Astrocyte (in vitro differentiated cells and primary cell): ENCODE data around the gene DCLK2. TPM values are rescaled to one million over a fixed set of nuclear protein-coding genes. Genes with fewer than 3 reads are reported as not detected.

Experiments
- DNase-seq: peaks from one replicate; pipeline ENCODE4 v3.0.0-alpha.2; 2010; ENCODE audit warnings: low read depth
- FAIRE-seq: peaks from 2 replicates; lab custom pipeline; 2011; peaks lifted over from hg19 to GRCh38; lab: Jason Lieb, UNC
- H2AFZ ChIP-seq: 2 replicates; pipeline ENCODE4 v1.6.0; 2012; ENCODE audit warnings: low read depth, low read length, inconsistent platforms
- H3K27ac ChIP-seq: 2 replicates; pipeline ENCODE4 v1.5.1; 2011; ENCODE audit warnings: low read depth, low read length, inconsistent platforms
- H3K27me3 ChIP-seq: 2 replicates; pipeline ENCODE4 v1.6.0; 2011; ENCODE audit warnings: low read length, inconsistent platforms; ENCODE audit not compliant: insufficient read depth
- H3K36me3 ChIP-seq: 2 replicates; pipeline ENCODE4 v1.5.1; 2011; ENCODE audit warnings: low read length, inconsistent platforms; ENCODE audit not compliant: insufficient read depth
- H3K4me1 ChIP-seq: 2 replicates; pipeline ENCODE4 v1.5.1; 2011; ENCODE audit warnings: low read length, inconsistent platforms; ENCODE audit not compliant: insufficient read depth
- H3K4me2 ChIP-seq: 2 replicates; pipeline ENCODE4 v1.6.0; 2012; ENCODE audit warnings: low read length, inconsistent platforms
- H3K4me3 ChIP-seq: 2 replicates; pipeline ENCODE4 v1.5.1; 2011; ENCODE audit warnings: low read depth, mild to moderate bottlenecking, low read length, inconsistent platforms; ENCODE audit not compliant: insufficient read depth
- H3K79me2 ChIP-seq: 2 replicates; pipeline ENCODE4 v1.6.0; 2012; ENCODE audit warnings: mild to moderate bottlenecking, low read length, inconsistent platforms; ENCODE audit not compliant: insufficient read depth
- H3K9ac ChIP-seq: 2 replicates; pipeline ENCODE4 v1.6.0; 2012; ENCODE audit warnings: mild to moderate bottlenecking, low read length, inconsistent platforms
- H3K9me3 ChIP-seq: 2 replicates; pipeline ENCODE4 v1.5.1; 2012; ENCODE audit warnings: low read depth, mild to moderate bottlenecking, low read length, inconsistent platforms; ENCODE audit not compliant: insufficient read depth
- H4K20me1 ChIP-seq: 2 replicates; pipeline ENCODE4 v1.6.0; 2012; ENCODE audit warnings: low read length, inconsistent platforms; ENCODE audit not compliant: insufficient read depth
- H3K27ac Mint-ChIP-seq: one replicate; pipeline ENCODE4 v1.8.0; 2021; ENCODE audit warnings: mild to moderate bottlenecking, mixed read lengths; ENCODE audit not compliant: unreplicated experiment
- H3K27me3 Mint-ChIP-seq: one replicate; pipeline ENCODE4 v1.8.0; 2021; ENCODE audit warnings: low read depth, mixed read lengths; ENCODE audit not compliant: unreplicated experiment
- H3K36me3 Mint-ChIP-seq: one replicate; pipeline ENCODE4 v1.8.0; 2021; ENCODE audit warnings: low read depth, mixed read lengths; ENCODE audit not compliant: unreplicated experiment
- H3K4me1 Mint-ChIP-seq: one replicate; pipeline ENCODE4 v1.8.0; 2021; ENCODE audit warnings: low read depth, mixed read lengths; ENCODE audit not compliant: unreplicated experiment
- H3K4me3 Mint-ChIP-seq: one replicate; pipeline ENCODE4 v1.8.0; 2021; ENCODE audit warnings: mild to moderate bottlenecking, moderate library complexity, mixed read lengths; ENCODE audit not compliant: unreplicated experiment
- H3K9me3 Mint-ChIP-seq: one replicate; pipeline ENCODE4 v1.8.0; 2021; ENCODE audit warnings: mild to moderate bottlenecking, mixed read lengths; ENCODE audit not compliant: unreplicated experiment
- EZH2 ChIP-seq: IDR thresholded peaks from 2 replicates; pipeline ENCODE4 v1.6.1; 2012; ENCODE audit warnings: mild to moderate bottlenecking, low read length, inconsistent platforms; ENCODE audit not compliant: insufficient read depth
- total RNA-seq: library from RNA; stranded (reverse); gene quantifications from 2 replicates; pipeline ENCODE4 v1.2.1, GENCODE V29; 2021
- TF ChIP-seq, protein P1 (sequence below): IDR thresholded peaks from 2 replicates; pipeline ENCODE4 v1.5.1; 2011; ENCODE audit warnings: low read depth, mild to moderate bottlenecking, inconsistent platforms, low read length, moderate library complexity; ENCODE audit not compliant: insufficient read depth

Gene DCLK2
- total RNA-seq, 1 donor from 2014 or later = 6.2 TPM

DNA sequence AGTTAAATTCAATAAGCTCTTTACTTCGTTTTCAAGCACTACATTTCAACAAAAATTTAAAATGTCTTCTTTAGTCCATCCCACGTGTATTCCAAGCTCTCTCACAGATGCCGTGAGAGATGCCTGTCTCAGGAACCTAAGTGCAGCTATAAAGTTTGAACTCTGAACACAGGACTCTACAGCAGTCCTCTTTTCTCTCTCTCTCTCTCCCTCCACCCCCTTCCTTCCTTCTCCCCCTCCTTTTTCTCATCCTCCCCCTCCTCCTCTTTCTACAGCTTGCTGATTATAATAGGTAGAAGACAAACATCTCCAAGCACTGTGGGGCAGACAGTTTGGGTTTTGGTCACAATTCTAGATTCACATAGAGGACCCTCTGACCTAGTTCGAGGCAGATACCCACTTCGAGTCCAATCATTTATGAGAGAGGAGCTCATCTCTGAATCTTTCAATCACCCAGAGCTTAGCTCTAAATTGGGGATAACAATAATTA, 31.5 kb upstream of the DCLK2 start:
- no peak for TF ChIP-seq EZH2
- TF ChIP-seq, protein P1, sequence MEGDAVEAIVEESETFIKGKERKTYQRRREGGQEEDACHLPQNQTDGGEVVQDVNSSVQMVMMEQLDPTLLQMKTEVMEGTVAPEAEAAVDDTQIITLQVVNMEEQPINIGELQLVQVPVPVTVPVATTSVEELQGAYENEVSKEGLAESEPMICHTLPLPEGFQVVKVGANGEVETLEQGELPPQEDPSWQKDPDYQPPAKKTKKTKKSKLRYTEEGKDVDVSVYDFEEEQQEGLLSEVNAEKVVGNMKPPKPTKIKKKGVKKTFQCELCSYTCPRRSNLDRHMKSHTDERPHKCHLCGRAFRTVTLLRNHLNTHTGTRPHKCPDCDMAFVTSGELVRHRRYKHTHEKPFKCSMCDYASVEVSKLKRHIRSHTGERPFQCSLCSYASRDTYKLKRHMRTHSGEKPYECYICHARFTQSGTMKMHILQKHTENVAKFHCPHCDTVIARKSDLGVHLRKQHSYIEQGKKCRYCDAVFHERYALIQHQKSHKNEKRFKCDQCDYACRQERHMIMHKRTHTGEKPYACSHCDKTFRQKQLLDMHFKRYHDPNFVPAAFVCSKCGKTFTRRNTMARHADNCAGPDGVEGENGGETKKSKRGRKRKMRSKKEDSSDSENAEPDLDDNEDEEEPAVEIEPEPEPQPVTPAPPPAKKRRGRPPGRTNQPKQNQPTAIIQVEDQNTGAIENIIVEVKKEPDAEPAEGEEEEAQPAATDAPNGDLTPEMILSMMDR = no peak
- Mint-ChIP-seq H3K4me3 (no peak overlapping the region), H3K36me3 (no peaks in the 10 kb centered on the region), H3K9me3 (no peaks in the 10 kb centered on the region), H3K27me3 (no peaks in the 10 kb centered on the region), H3K4me1 (no peaks in the 10 kb centered on the region), H3K27ac (no peak overlapping the region)
- no peak overlapping the region for H3K27ac ChIP-seq
- H2AFZ ChIP-seq = no peak overlapping the region
- no peaks in the 10 kb centered on the region for H3K36me3 ChIP-seq
- FAIRE-seq = no peak
- no peak for DNase-seq
- H3K4me1 ChIP-seq = no peaks in the 10 kb centered on the region
- H3K27me3 ChIP-seq = no peaks in the 10 kb centered on the region
- no peaks in the 10 kb centered on the region for H3K9me3 ChIP-seq
- no peak overlapping the region for H3K4me3 ChIP-seq
- H3K9ac ChIP-seq = no peak overlapping the region
- no peak overlapping the region for H3K4me2 ChIP-seq
- no peaks in the 10 kb centered on the region for H3K79me2 ChIP-seq
- no peaks in the 10 kb centered on the region for H4K20me1 ChIP-seq

DNA sequence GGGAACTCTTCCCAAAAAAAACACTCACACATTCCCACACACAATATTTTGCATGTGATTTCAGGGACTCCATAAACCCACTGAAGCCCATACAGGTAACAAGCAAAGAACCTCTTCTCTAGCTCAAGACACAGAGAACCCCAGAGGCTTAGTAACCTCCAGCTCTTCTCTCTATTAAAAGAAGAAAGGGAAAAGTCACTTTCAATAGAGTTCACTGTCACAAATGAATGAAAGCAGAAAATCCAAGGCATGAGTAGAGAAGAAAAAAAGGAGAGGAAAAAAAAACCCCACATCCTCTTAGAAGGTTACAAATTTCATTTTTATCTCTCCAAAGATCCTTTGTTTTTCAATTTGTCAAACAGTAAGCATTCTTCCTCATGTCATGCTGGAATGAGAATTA, 30.7 kb upstream of the DCLK2 start:
- FAIRE-seq = no peak

GRCh38 chr4:150049682-150050081, 28.6 kb upstream of the DCLK2 start:
- H3K4me3 ChIP-seq = no peak overlapping the region
- peaks cover 1% of the 10 kb centered on the region for H3K36me3 Mint-ChIP-seq
- H3K9me3 Mint-ChIP-seq = no peaks in the 10 kb centered on the region
- H3K4me1 ChIP-seq = no peaks in the 10 kb centered on the region
- no peaks in the 10 kb centered on the region for H3K36me3 ChIP-seq
- no peak overlapping the region for H3K4me2 ChIP-seq
- H3K9ac ChIP-seq = no peak overlapping the region
- no peak overlapping the region for H3K4me3 Mint-ChIP-seq
- H2AFZ ChIP-seq = no peak overlapping the region
- no peak for DNase-seq
- no peaks in the 10 kb centered on the region for H3K9me3 ChIP-seq
- H3K27ac ChIP-seq = no peak overlapping the region
- no peak overlapping the region for H3K27ac Mint-ChIP-seq
- no peaks in the 10 kb centered on the region for H3K4me1 Mint-ChIP-seq
- no peaks in the 10 kb centered on the region for H3K27me3 Mint-ChIP-seq
- H3K79me2 ChIP-seq = no peaks in the 10 kb centered on the region
- no peaks in the 10 kb centered on the region for H3K27me3 ChIP-seq
- FAIRE-seq = no peak
- TF ChIP-seq, protein P1 = no peak
- no peak for TF ChIP-seq EZH2
- no peaks in the 10 kb centered on the region for H4K20me1 ChIP-seq

More for the DNA sequence above, 30.7 kb upstream of the DCLK2 start:
- no peak overlapping the region for H3K4me3 ChIP-seq
- H4K20me1 ChIP-seq = no peaks in the 10 kb centered on the region
- DNase-seq = no peak
- no peak overlapping the region for H3K9ac ChIP-seq
- TF ChIP-seq EZH2 = no peak
- TF ChIP-seq, protein P1 = no peak
- H3K27me3 ChIP-seq = no peaks in the 10 kb centered on the region
- no peak overlapping the region for H3K27ac Mint-ChIP-seq
- no peak overlapping the region for H3K4me3 Mint-ChIP-seq
- H3K36me3 Mint-ChIP-seq = no peaks in the 10 kb centered on the region
- no peak overlapping the region for H3K4me2 ChIP-seq
- H3K9me3 ChIP-seq = no peaks in the 10 kb centered on the region
- no peaks in the 10 kb centered on the region for H3K36me3 ChIP-seq
- no peaks in the 10 kb centered on the region for H3K4me1 Mint-ChIP-seq
- no peaks in the 10 kb centered on the region for H3K4me1 ChIP-seq
- H2AFZ ChIP-seq = no peak overlapping the region
- H3K27ac ChIP-seq = no peak overlapping the region
- no peaks in the 10 kb centered on the region for H3K79me2 ChIP-seq
- H3K9me3 Mint-ChIP-seq = no peaks in the 10 kb centered on the region
- no peaks in the 10 kb centered on the region for H3K27me3 Mint-ChIP-seq
